Astrocyte (in vitro differentiated cells and primary cell): ENCODE measurements around the gene SLC25A28.

Source experiments
- CTCF ChIP-seq: IDR thresholded peaks from 2 replicates; pipeline ENCODE4 v1.5.1; 2011; ENCODE audit warnings: low read depth, mild to moderate bottlenecking, inconsistent platforms, low read length, moderate library complexity; ENCODE audit not compliant: insufficient read depth
- EZH2 ChIP-seq: IDR thresholded peaks from 2 replicates; pipeline ENCODE4 v1.6.1; 2012; ENCODE audit warnings: mild to moderate bottlenecking, low read length, inconsistent platforms; ENCODE audit not compliant: insufficient read depth

- no peak for TF ChIP-seq CTCF
- no peak for TF ChIP-seq EZH2
Measured at GRCh38 chr10:99647601-99648151, 27.4 kb upstream of the SLC25A28 start.
